Measurements from ENCODE around the gene HAAO. TPM values are rescaled to one million over a fixed set of nuclear protein-coding genes. Genes with fewer than 3 reads are reported as not detected.
"Not testable (repeated sequence)": the region's sequence is repeated elsewhere in the genome, so short reads cannot be mapped to it uniquely, and the experiment has no call there.

The HAAO gene
- total and polyA plus RNA-seq, 2 experiments from 2014 or later, result 2.6 to 3.2 TPM

DNA sequence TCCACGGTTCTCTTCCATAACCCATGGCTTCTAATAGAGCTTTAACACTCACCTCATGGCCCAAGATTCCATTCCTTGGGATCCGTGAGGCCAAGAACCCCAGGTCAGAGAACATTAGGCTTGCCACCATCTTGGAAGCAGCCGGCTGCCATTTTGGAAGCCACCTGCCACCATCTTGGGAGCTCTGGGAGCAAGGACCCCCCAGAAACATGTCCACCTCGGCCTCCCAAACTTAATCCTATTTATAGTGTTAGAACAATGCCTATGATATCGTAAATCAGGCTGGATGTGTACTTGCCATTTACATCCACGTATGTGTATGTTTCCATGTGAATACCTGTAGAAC is 39.9 kb upstream of the HAAO start (continued):
- no peak for TF ChIP-seq NANOG (IDR thresholded peaks at IDR 0.05; ENCODE audit: borderline replicate concordance)
- no peak for TF ChIP-seq POLR2AphosphoS5 (IDR thresholded peaks at IDR 0.05; ENCODE audit: low read depth)
- no peak for TF ChIP-seq EZH2phosphoT487 (IDR thresholded peaks at IDR 0.05; ENCODE audit: unreplicated experiment)
- TF ChIP-seq, protein P1, sequence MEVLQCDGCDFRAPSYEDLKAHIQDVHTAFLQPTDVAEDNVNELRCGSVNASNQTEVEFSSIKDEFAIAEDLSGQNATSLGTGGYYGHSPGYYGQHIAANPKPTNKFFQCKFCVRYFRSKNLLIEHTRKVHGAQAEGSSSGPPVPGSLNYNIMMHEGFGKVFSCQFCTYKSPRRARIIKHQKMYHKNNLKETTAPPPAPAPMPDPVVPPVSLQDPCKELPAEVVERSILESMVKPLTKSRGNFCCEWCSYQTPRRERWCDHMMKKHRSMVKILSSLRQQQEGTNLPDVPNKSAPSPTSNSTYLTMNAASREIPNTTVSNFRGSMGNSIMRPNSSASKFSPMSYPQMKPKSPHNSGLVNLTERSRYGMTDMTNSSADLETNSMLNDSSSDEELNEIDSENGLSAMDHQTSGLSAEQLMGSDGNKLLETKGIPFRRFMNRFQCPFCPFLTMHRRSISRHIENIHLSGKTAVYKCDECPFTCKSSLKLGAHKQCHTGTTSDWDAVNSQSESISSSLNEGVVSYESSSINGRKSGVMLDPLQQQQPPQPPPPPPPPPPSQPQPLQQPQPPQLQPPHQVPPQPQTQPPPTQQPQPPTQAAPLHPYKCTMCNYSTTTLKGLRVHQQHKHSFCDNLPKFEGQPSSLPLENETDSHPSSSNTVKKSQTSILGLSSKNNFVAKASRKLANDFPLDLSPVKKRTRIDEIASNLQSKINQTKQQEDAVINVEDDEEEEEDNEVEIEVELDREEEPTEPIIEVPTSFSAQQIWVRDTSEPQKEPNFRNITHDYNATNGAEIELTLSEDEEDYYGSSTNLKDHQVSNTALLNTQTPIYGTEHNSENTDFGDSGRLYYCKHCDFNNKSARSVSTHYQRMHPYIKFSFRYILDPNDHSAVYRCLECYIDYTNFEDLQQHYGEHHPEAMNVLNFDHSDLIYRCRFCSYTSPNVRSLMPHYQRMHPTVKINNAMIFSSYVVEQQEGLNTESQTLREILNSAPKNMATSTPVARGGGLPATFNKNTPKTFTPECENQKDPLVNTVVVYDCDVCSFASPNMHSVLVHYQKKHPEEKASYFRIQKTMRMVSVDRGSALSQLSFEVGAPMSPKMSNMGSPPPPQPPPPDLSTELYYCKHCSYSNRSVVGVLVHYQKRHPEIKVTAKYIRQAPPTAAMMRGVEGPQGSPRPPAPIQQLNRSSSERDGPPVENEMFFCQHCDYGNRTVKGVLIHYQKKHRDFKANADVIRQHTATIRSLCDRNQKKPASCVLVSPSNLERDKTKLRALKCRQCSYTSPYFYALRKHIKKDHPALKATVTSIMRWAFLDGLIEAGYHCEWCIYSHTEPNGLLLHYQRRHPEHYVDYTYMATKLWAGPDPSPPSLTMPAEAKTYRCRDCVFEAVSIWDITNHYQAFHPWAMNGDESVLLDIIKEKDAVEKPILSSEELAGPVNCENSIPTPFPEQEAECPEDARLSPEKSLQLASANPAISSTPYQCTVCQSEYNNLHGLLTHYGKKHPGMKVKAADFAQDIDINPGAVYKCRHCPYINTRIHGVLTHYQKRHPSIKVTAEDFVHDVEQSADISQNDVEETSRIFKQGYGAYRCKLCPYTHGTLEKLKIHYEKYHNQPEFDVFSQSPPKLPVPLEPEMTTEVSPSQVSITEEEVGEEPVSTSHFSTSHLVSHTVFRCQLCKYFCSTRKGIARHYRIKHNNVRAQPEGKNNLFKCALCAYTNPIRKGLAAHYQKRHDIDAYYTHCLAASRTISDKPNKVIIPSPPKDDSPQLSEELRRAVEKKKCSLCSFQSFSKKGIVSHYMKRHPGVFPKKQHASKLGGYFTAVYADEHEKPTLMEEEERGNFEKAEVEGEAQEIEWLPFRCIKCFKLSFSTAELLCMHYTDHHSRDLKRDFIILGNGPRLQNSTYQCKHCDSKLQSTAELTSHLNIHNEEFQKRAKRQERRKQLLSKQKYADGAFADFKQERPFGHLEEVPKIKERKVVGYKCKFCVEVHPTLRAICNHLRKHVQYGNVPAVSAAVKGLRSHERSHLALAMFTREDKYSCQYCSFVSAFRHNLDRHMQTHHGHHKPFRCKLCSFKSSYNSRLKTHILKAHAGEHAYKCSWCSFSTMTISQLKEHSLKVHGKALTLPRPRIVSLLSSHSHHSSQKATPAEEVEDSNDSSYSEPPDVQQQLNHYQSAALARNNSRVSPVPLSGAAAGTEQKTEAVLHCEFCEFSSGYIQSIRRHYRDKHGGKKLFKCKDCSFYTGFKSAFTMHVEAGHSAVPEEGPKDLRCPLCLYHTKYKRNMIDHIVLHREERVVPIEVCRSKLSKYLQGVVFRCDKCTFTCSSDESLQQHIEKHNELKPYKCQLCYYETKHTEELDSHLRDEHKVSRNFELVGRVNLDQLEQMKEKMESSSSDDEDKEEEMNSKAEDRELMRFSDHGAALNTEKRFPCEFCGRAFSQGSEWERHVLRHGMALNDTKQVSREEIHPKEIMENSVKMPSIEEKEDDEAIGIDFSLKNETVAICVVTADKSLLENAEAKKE (CRISPR knock-in tag; IDR thresholded peaks at IDR 0.05), result no peak
- TF ChIP-seq, protein P2, sequence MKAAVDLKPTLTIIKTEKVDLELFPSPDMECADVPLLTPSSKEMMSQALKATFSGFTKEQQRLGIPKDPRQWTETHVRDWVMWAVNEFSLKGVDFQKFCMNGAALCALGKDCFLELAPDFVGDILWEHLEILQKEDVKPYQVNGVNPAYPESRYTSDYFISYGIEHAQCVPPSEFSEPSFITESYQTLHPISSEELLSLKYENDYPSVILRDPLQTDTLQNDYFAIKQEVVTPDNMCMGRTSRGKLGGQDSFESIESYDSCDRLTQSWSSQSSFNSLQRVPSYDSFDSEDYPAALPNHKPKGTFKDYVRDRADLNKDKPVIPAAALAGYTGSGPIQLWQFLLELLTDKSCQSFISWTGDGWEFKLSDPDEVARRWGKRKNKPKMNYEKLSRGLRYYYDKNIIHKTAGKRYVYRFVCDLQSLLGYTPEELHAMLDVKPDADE (IDR thresholded peaks at IDR 0.05), result no peak
- TF ChIP-seq CREB1 (CRISPR knock-in tag; IDR thresholded peaks at IDR 0.05; ENCODE audit: low read depth), result no peak

DNA sequence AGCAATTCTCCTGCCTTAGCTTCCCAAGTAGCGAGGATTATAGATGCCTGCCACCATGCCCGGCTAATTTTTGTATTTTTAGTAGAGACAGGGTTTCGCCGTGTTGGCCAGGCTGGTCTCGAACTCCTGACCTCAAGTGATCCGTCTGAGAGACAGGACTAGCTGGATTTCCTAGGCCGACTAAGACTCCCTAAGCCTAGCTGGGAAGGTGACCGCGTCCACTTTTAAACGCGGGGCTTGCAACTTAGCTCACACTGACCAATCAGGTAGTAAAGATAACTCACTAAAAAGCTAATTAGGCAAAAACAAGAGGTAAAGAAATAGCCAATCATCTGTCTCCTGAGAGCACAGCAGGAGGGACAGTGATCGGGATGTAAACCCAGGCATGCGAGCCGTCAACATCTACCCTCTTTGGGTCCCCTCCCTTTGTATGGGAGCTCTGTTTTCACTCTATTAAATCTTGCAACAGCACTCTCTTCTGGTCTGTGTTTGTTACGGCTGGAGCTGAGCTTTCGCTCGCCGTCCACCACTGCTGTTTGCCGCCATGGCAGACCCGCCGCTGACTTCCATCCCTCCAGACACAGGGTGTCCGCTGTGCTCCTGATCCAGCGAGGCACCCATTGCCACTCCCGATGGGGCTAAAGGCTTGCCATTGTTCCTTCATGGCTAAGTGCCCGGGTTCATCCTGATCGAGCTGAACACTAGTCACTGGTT is 39.3 kb upstream of the HAAO start:
- H3K79me2 ChIP-seq (replicated peaks; ENCODE audit: insufficient read depth); H3K4me3 Mint-ChIP-seq; H3K9me2 ChIP-seq (ENCODE audit: insufficient read depth); H3K27me3 ChIP-seq (ENCODE audit: insufficient read depth); H4K20me1 ChIP-seq (replicated peaks; ENCODE audit: insufficient read depth); H3K27ac ChIP-seq (ENCODE audit: low read depth); ATAC-seq; H3K9me3 Mint-ChIP-seq; DNase-seq (ENCODE audit: low spot score); H3K4me2 ChIP-seq; H3F3A ChIP-seq (replicated peaks; ENCODE audit: low read depth); H2AFZ ChIP-seq; H3K4me1 ChIP-seq (ENCODE audit: insufficient read depth); H3K27ac Mint-ChIP-seq; H3K4me1 Mint-ChIP-seq; H3K36me3 Mint-ChIP-seq (ENCODE audit: low read depth); H3K4me3 ChIP-seq; H3K36me3 ChIP-seq (ENCODE audit: insufficient read depth): not testable (repeated sequence)
- H3K27me3 Mint-ChIP-seq (ENCODE audit: insufficient read depth, low read depth, poor library complexity), result peaks cover 19% of the 10 kb centered on the region
